Activated T-helper 2 cell treated with anti-CD3 and anti-CD28 coated beads, Interferon-gamma antibody, Interleukin-2, Interleukin-4, amounts not matched to agents 10 μg/mL and 5 μg/mL and 100 μg/mL, durations not matched to agents 14 hours and 24 hours and 36 hours (primary cell): ENCODE data around the gene TCF4. TPM values are rescaled to one million over a fixed set of nuclear protein-coding genes. Genes with fewer than 3 reads are reported as not detected.

Experiments used
- DNase-seq: peaks from one replicate; pipeline ENCODE4 v3.0.0; 2021; ENCODE audit warnings: low spot score
- H3K27ac Mint-ChIP-seq: one replicate; pipeline ENCODE4 v1.8.0; 2021; ENCODE audit warnings: mixed read lengths
- H3K27me3 Mint-ChIP-seq: one replicate; pipeline ENCODE4 v1.8.0; 2021; ENCODE audit warnings: low read depth, mixed read lengths
- H3K36me3 Mint-ChIP-seq: one replicate; pipeline ENCODE4 v1.8.0; 2021; ENCODE audit warnings: low read depth, mixed read lengths
- H3K4me1 Mint-ChIP-seq: one replicate; pipeline ENCODE4 v1.8.0; 2021; ENCODE audit warnings: low read depth, mixed read lengths
- H3K4me3 Mint-ChIP-seq: one replicate; pipeline ENCODE4 v1.8.0; 2021; ENCODE audit warnings: low read depth, mild to moderate bottlenecking, moderate library complexity, mixed read lengths
- H3K9me3 Mint-ChIP-seq: one replicate; pipeline ENCODE4 v1.8.0; 2021; ENCODE audit warnings: mixed read lengths
- intact Hi-C: fragments of 100-400 bp; cut with micrococcal nuclease; formaldehyde crosslinking; loops from one replicate; pipeline ENCODE4 v1.15.1; 2023
- total RNA-seq: library from RNA; stranded (reverse); gene quantifications from 2 replicates; pipeline ENCODE4 v1.2.3, GENCODE V29; 2022

The TCF4 gene
- total RNA-seq, 1 donor from 2014 or later: 5.5 TPM

- Mint-ChIP-seq H3K4me1 (peaks cover 8% of the 10 kb centered on the region), H3K36me3 (no peaks in the 10 kb centered on the region), H3K27ac (no peak overlapping the region), H3K9me3 (no peaks in the 10 kb centered on the region), H3K4me3 (no peak overlapping the region), H3K27me3 (peaks cover 1% of the 10 kb centered on the region)
- intact Hi-C loops: loop anchor here (5.0 kb wide), 1 partner anchor 169 kb away; no protein-coding TSS in a partner anchor
- DNase-seq: no peak
These were observed 187.1 kb downstream of the TCF4 start for GRCh38 chr18:55400590-55401541.

DNA sequence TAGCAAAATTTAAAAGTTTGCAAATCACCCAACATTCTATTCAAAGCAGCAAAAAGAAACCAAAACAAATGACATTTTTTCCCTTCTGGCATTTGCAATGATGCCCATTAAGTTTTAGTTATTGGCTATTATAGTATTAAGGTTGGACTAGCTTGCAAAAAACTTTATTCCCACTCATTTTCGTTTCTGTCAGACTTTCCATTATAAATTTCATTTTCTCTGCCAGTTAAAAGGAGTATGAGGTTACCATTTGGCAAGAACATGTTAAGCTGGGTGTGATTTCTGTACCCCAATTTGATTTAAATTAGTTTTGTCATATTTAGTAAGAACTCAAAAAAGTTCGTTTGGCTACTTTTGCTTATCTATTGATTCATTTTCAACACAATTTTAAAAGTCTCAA is 187.9 kb downstream of the TCF4 start:
- Mint-ChIP-seq H3K9me3 (no peaks in the 10 kb centered on the region), H3K4me1 (peaks cover 3% of the 10 kb centered on the region), H3K36me3 (no peaks in the 10 kb centered on the region), H3K27me3 (no peaks in the 10 kb centered on the region), H3K27ac (no peak overlapping the region), H3K4me3 (no peak overlapping the region)
- DNase-seq: no peak
- intact Hi-C loops: loop anchor here (5.0 kb wide), 1 partner anchor 168 kb away; no protein-coding TSS in a partner anchor

DNA sequence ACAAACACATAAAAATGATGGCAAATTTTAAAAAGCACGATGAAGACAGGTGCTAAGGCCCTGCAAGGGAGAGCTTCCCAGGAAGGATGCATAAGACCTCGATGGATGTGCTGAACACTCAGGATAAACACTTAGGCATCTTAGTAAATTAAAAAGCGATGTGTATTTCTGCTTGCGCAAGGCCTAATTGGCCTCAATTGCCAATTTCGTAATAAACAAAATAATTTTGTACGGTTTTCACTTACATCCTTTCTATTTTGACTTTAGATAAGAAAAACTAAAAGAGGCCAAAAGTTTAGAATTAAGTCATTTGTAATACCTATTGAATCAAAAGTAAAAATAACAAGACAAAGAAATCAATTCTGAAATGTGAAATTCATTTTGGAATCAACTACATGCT is 189.1 kb downstream of the TCF4 start:
- intact Hi-C loops: no loop called here
- H3K27ac Mint-ChIP-seq: no peak overlapping the region
- no peaks in the 10 kb centered on the region for H3K36me3 Mint-ChIP-seq
- H3K4me3 Mint-ChIP-seq: no peak overlapping the region
- no peaks in the 10 kb centered on the region for H3K4me1 Mint-ChIP-seq
- no peaks in the 10 kb centered on the region for H3K9me3 Mint-ChIP-seq
- no peak for DNase-seq
- no peaks in the 10 kb centered on the region for H3K27me3 Mint-ChIP-seq

- no peaks in the 10 kb centered on the region for H3K4me1 Mint-ChIP-seq
- H3K4me3 Mint-ChIP-seq: no peak overlapping the region
- no peaks in the 10 kb centered on the region for H3K36me3 Mint-ChIP-seq
- intact Hi-C loops: no loop called here
- no peaks in the 10 kb centered on the region for H3K9me3 Mint-ChIP-seq
- no peak overlapping the region for H3K27ac Mint-ChIP-seq
- no peak for DNase-seq
- no peaks in the 10 kb centered on the region for H3K27me3 Mint-ChIP-seq
These were observed 191.0 kb downstream of the TCF4 start for GRCh38 chr18:55396979-55397378.

DNA sequence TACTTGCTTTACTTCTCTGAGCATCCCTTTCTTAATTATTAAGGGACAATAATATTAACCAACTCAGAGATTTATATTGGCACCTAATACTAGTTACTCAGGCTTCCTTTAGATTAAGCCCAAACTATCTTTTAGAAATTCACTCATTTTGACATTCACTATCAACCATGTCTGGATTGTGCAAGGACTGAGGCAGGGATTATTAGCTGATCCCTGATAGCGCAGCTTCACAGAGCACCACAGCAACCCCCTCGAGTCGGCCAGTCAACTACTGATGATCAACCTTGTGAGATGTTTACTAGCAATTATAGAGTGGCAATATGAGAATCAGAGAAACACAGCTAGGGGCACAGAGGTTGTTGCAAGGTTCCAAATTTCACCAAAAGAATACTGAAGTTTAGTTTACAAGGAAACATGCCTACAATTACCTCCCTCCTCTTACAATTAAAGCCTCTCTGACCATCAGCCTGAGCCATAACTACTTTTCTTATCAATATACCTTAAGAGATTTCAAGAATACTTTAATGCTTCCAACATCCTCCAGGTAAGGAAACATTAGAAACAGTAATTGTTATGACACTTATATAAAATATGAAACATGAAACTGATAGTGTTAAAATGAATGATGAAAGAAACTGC is 191.6 kb downstream of the TCF4 start:
- no peak for DNase-seq
- Mint-ChIP-seq H3K36me3 (no peaks in the 10 kb centered on the region), H3K9me3 (no peaks in the 10 kb centered on the region), H3K27me3 (no peaks in the 10 kb centered on the region), H3K4me1 (no peaks in the 10 kb centered on the region), H3K27ac (no peak overlapping the region), H3K4me3 (no peak overlapping the region)
- intact Hi-C loops: no loop called here

GRCh38 chr18:55395799-55396198 is 192.2 kb downstream of the TCF4 start:
- Mint-ChIP-seq H3K9me3 (no peaks in the 10 kb centered on the region), H3K4me3 (no peak overlapping the region), H3K27me3 (no peaks in the 10 kb centered on the region), H3K4me1 (no peaks in the 10 kb centered on the region), H3K36me3 (no peaks in the 10 kb centered on the region), H3K27ac (no peak overlapping the region)
- intact Hi-C loops: no loop called here
- no peak for DNase-seq

DNA sequence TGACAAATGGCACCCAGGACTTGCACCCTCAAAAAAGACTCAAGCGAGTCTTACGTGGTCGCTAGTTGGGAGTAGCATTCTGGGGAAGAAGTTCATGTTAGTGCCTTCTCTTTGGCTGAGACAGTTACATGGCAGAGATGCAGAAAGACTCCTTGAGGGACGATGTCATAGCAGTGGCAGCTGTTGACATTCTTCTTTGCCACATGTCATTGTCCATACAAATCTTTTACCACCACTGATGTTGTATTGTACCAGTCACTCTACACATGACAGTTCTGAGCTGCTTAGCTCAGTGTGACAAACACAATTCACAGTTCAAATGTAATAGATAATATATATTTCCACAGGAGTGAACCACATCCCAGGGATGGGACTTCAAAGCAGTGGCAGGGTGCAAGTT is 197.1 kb downstream of the TCF4 start:
- H3K27me3 Mint-ChIP-seq: no peaks in the 10 kb centered on the region
- no peak for DNase-seq
- no peaks in the 10 kb centered on the region for H3K36me3 Mint-ChIP-seq
- intact Hi-C loops: no loop called here
- no peak overlapping the region for H3K27ac Mint-ChIP-seq
- H3K9me3 Mint-ChIP-seq: no peaks in the 10 kb centered on the region
- H3K4me3 Mint-ChIP-seq: no peak overlapping the region
- H3K4me1 Mint-ChIP-seq: no peaks in the 10 kb centered on the region

DNA sequence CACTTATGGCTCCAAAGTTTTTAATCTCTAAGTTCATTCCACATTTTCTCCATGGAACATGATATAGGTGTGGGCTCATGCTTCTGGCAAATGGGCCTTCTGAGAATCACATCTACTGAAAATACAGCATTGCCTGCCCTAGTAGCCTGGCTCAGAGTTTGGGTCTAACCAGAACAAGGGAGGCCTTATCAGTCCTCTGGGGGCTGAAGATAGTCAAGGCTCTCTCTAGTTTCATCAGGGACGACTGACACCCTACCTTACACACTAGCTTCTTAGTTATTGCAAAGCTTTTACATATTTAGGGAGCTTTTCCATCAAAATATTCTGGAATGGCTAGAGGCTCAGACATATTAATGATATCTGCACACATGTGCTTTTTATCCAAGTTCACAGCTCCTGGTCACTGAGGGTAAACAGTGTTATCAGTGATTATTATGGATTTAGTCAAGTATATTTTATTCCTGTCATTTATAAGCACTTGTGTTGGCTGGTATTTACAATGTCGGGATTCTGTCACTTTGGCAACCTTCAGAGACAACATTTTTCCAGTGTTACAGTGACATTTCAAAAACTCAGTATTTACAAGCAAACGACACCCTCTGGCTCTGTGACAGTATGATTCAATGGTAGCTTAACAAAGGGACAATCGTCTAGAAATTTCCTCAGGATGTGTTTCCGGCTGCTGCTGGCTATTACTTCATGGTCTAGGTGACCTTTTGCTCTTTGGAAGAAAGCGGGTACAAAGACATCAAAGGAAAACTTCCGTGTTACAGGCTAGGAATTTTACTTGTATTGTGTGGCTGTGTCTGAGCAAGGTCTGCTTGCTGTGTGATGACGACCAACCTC is 200.6 kb downstream of the TCF4 start:
- Mint-ChIP-seq H3K9me3 (no peaks in the 10 kb centered on the region), H3K36me3 (no peaks in the 10 kb centered on the region), H3K4me3 (no peak overlapping the region), H3K27me3 (no peaks in the 10 kb centered on the region), H3K4me1 (no peaks in the 10 kb centered on the region), H3K27ac (no peak overlapping the region)
- no peak for DNase-seq
- intact Hi-C loops: no loop called here

GRCh38 chr18:55386545-55386944 is 201.4 kb downstream of the TCF4 start:
- Mint-ChIP-seq H3K27me3 (no peaks in the 10 kb centered on the region), H3K9me3 (no peaks in the 10 kb centered on the region), H3K27ac (no peak overlapping the region), H3K4me1 (no peaks in the 10 kb centered on the region), H3K4me3 (no peak overlapping the region), H3K36me3 (no peaks in the 10 kb centered on the region)
- intact Hi-C loops: no loop called here
- DNase-seq: no peak

GRCh38 chr18:55385770-55386169 is 202.2 kb downstream of the TCF4 start:
- H3K36me3 Mint-ChIP-seq: no peaks in the 10 kb centered on the region
- DNase-seq: no peak
- no peaks in the 10 kb centered on the region for H3K4me1 Mint-ChIP-seq
- H3K27ac Mint-ChIP-seq: no peak overlapping the region
- H3K9me3 Mint-ChIP-seq: no peaks in the 10 kb centered on the region
- intact Hi-C loops: no loop called here
- no peaks in the 10 kb centered on the region for H3K27me3 Mint-ChIP-seq
- H3K4me3 Mint-ChIP-seq: no peak overlapping the region

- H3K4me1 Mint-ChIP-seq: no peaks in the 10 kb centered on the region
- intact Hi-C loops: no loop called here
- no peak for DNase-seq
These were observed 203.3 kb downstream of the TCF4 start for GRCh38 chr18:55384551-55385275.

GRCh38 chr18:55384115-55384514 is 203.9 kb downstream of the TCF4 start:
- H3K27me3 Mint-ChIP-seq: no peaks in the 10 kb centered on the region
- H3K4me3 Mint-ChIP-seq: no peak overlapping the region
- no peak overlapping the region for H3K27ac Mint-ChIP-seq
- H3K36me3 Mint-ChIP-seq: no peaks in the 10 kb centered on the region
- H3K4me1 Mint-ChIP-seq: no peaks in the 10 kb centered on the region
- H3K9me3 Mint-ChIP-seq: no peaks in the 10 kb centered on the region
- DNase-seq: no peak
- intact Hi-C loops: no loop called here

More at GRCh38 chr18:55384551-55385275, 203.3 kb downstream of the TCF4 start:
- H3K27ac Mint-ChIP-seq: no peak overlapping the region
- no peak overlapping the region for H3K4me3 Mint-ChIP-seq
- H3K27me3 Mint-ChIP-seq: no peaks in the 10 kb centered on the region
- H3K9me3 Mint-ChIP-seq: no peaks in the 10 kb centered on the region
- H3K36me3 Mint-ChIP-seq: no peaks in the 10 kb centered on the region
